ENCODE data around the gene THADA. TPM values are rescaled to one million over a fixed set of nuclear protein-coding genes. Genes with fewer than 3 reads are reported as not detected.

The THADA gene
- total and polyA plus RNA-seq, 2 donors (not counting 1 experiment from before 2014, with no cell fraction given): 9.2 to 36.2 TPM

DNA sequence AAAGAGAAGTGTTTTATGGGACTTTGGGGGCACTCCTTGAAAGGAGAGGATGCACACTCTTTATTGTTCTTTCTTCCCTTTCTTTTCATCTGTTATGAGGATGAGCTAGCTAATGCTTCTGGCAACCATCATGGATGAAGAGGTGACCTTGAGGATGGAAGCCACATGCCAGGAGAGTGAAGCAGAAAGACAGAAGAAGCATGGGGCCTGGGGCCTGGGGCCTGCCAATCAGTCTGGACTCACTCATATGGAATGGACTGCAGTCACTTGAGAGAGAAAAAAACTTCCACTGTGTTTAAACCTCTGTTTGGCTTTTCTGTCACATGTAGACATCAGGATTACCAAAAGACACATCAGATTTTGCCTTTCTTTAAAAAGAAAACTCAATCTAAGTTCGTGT is 333.6 kb downstream of the THADA start:
- Histone ChIP-seq H3K4me1 (ENCODE audit: control insufficient read depth, extremely low read depth, insufficient read depth, low read length) (peaks cover 5% of the 10 kb centered on the region), H3K9me3 (ENCODE audit: control insufficient read depth, insufficient read depth, low read depth, low read length) (no peaks in the 10 kb centered on the region), H4K20me1 (ENCODE audit: control insufficient read depth, extremely low read depth, insufficient read depth, low read length) (no peaks in the 10 kb centered on the region), H2AFZ (ENCODE audit: low read length) (no peak overlapping the region), H3K4me3 (replicated peaks in 1 of 4; ENCODE audit: control extremely low read depth in 1 of 4, insufficient read depth in 1 of 4, low read depth in 3 of 4, low read length in 4 of 4) (no peak overlapping the region), H3K79me2 (ENCODE audit: control insufficient read depth, insufficient read depth, low read length) (no peaks in the 10 kb centered on the region), H3K36me3 (ENCODE audit: control insufficient read depth, insufficient read depth, low read length) (no peaks in the 10 kb centered on the region), H3K9ac (ENCODE audit: insufficient read depth, low read length) (no peak overlapping the region), H3K27me3 (ENCODE audit: control insufficient read depth, insufficient read depth, low read length) (no peaks in the 10 kb centered on the region), H3K27ac (ENCODE audit: insufficient read depth, low read length) (no peak overlapping the region), H3K4me2 (ENCODE audit: extremely low read depth, insufficient read depth, low read length) (no peak overlapping the region)
- DNase-seq (ENCODE audit: low read depth in 2 of 2): no peak
- no peak for TF ChIP-seq EZH2 (IDR thresholded peaks at IDR 0.05; ENCODE audit: low read length, missing control alignments)
- TF ChIP-seq, protein P1, sequence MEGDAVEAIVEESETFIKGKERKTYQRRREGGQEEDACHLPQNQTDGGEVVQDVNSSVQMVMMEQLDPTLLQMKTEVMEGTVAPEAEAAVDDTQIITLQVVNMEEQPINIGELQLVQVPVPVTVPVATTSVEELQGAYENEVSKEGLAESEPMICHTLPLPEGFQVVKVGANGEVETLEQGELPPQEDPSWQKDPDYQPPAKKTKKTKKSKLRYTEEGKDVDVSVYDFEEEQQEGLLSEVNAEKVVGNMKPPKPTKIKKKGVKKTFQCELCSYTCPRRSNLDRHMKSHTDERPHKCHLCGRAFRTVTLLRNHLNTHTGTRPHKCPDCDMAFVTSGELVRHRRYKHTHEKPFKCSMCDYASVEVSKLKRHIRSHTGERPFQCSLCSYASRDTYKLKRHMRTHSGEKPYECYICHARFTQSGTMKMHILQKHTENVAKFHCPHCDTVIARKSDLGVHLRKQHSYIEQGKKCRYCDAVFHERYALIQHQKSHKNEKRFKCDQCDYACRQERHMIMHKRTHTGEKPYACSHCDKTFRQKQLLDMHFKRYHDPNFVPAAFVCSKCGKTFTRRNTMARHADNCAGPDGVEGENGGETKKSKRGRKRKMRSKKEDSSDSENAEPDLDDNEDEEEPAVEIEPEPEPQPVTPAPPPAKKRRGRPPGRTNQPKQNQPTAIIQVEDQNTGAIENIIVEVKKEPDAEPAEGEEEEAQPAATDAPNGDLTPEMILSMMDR (conservative IDR thresholded peaks at IDR 0.05 in 1 of 2, IDR thresholded peaks at IDR 0.05 in 1 of 2; ENCODE audit: low read depth in 1 of 2, low read length in 2 of 2): no peak

DNA sequence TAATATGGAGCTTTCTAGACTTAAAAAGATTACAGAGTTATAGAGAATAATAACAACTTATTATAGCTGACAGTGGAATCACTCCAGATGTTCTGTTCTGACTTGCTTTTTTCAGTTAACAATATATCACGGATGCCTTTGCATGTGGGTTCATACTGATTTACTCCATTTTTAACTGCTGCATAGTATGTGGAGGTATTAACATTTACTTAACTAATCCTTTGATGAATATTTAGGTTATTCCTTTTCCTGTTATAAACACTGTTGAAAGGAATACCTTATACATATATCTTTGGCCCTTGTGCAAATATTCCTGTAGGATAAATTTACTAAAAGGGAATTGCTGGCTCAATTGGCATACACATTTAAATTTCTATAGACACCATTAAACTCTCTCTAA is 336.3 kb downstream of the THADA start:
- TF ChIP-seq EZH2 (IDR thresholded peaks at IDR 0.05; ENCODE audit: low read length, missing control alignments): no peak
- TF ChIP-seq, protein P1 (conservative IDR thresholded peaks at IDR 0.05 in 1 of 2, IDR thresholded peaks at IDR 0.05 in 1 of 2; ENCODE audit: low read depth in 1 of 2, low read length in 2 of 2): no peak
- Histone ChIP-seq H3K9me3 (ENCODE audit: control insufficient read depth, insufficient read depth, low read depth, low read length) (no peaks in the 10 kb centered on the region), H3K36me3 (ENCODE audit: control insufficient read depth, insufficient read depth, low read length) (no peaks in the 10 kb centered on the region), H3K4me3 (replicated peaks in 1 of 4; ENCODE audit: control extremely low read depth in 1 of 4, insufficient read depth in 1 of 4, low read depth in 3 of 4, low read length in 4 of 4) (no peak overlapping the region), H2AFZ (ENCODE audit: low read length) (no peak overlapping the region), H3K79me2 (ENCODE audit: control insufficient read depth, insufficient read depth, low read length) (no peaks in the 10 kb centered on the region), H3K4me2 (ENCODE audit: extremely low read depth, insufficient read depth, low read length) (no peak overlapping the region), H3K4me1 (ENCODE audit: control insufficient read depth, extremely low read depth, insufficient read depth, low read length) (no peaks in the 10 kb centered on the region), H3K9ac (ENCODE audit: insufficient read depth, low read length) (no peak overlapping the region), H4K20me1 (ENCODE audit: control insufficient read depth, extremely low read depth, insufficient read depth, low read length) (no peaks in the 10 kb centered on the region), H3K27me3 (ENCODE audit: control insufficient read depth, insufficient read depth, low read length) (no peaks in the 10 kb centered on the region), H3K27ac (ENCODE audit: insufficient read depth, low read length) (no peak overlapping the region)
- no peak for DNase-seq (ENCODE audit: low read depth in 2 of 2)

DNA sequence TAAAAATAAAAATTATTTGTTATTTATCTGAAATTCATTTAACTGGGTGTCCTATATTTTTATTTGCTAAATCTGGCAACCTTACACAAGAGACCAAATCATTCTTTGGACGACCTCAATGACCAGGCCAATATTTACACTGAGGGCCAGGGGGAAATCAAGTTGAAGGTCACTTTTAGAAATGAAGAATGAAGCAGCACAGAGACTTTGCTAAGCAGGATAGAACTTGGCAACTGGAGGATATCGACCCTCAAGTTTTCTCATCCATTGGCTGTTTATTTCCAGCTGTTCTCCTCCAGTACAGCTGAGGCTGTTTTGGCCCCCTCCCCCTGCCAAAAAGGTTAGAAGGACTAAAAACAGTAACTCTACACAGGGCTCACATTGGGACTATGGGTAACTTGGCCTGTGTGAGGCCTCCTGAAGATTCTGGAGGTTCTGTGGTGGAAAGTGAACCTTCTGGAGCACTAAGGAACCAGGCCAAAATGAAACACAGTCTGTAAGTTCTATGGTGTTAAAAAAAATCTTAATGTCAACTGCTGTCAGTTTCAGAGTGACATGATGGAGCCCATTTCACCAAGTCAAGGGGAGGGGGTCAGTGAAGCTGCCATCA is 337.2 kb downstream of the THADA start:
- H3K27ac ChIP-seq (ENCODE audit: insufficient read depth, low read length): no peak overlapping the region
- H3K4me2 ChIP-seq (ENCODE audit: extremely low read depth, insufficient read depth, low read length): no peak overlapping the region
- no peaks in the 10 kb centered on the region for H3K4me1 ChIP-seq (ENCODE audit: control insufficient read depth, extremely low read depth, insufficient read depth, low read length)
- no peak overlapping the region for H3K4me3 ChIP-seq (replicated peaks in 1 of 4; ENCODE audit: control extremely low read depth in 1 of 4, insufficient read depth in 1 of 4, low read depth in 3 of 4, low read length in 4 of 4)
- no peak overlapping the region for H2AFZ ChIP-seq (ENCODE audit: low read length)
- H3K9me3 ChIP-seq (ENCODE audit: control insufficient read depth, insufficient read depth, low read depth, low read length): no peaks in the 10 kb centered on the region
- H3K27me3 ChIP-seq (ENCODE audit: control insufficient read depth, insufficient read depth, low read length): no peaks in the 10 kb centered on the region
- no peaks in the 10 kb centered on the region for H4K20me1 ChIP-seq (ENCODE audit: control insufficient read depth, extremely low read depth, insufficient read depth, low read length)
- TF ChIP-seq, protein P1 (conservative IDR thresholded peaks at IDR 0.05 in 1 of 2, IDR thresholded peaks at IDR 0.05 in 1 of 2; ENCODE audit: low read depth in 1 of 2, low read length in 2 of 2): no peak
- no peak for TF ChIP-seq EZH2 (IDR thresholded peaks at IDR 0.05; ENCODE audit: low read length, missing control alignments)
- H3K79me2 ChIP-seq (ENCODE audit: control insufficient read depth, insufficient read depth, low read length): no peaks in the 10 kb centered on the region
- DNase-seq (ENCODE audit: low read depth in 2 of 2): no peak
- H3K36me3 ChIP-seq (ENCODE audit: control insufficient read depth, insufficient read depth, low read length): no peaks in the 10 kb centered on the region
- no peak overlapping the region for H3K9ac ChIP-seq (ENCODE audit: insufficient read depth, low read length)
